A204.1 (cell line): ENCODE results near the gene BICDL1.
"Not testable (repeated sequence)": the region's sequence is repeated elsewhere in the genome, so short reads cannot be mapped to it uniquely, and the experiment has no call there.

ENCODE experiments used
- FAIRE-seq: peaks from 2 replicates; lab custom pipeline; 2012; peaks lifted over from hg19 to GRCh38; lab: Jason Lieb, UNC

BICDL1 gene, protein sequence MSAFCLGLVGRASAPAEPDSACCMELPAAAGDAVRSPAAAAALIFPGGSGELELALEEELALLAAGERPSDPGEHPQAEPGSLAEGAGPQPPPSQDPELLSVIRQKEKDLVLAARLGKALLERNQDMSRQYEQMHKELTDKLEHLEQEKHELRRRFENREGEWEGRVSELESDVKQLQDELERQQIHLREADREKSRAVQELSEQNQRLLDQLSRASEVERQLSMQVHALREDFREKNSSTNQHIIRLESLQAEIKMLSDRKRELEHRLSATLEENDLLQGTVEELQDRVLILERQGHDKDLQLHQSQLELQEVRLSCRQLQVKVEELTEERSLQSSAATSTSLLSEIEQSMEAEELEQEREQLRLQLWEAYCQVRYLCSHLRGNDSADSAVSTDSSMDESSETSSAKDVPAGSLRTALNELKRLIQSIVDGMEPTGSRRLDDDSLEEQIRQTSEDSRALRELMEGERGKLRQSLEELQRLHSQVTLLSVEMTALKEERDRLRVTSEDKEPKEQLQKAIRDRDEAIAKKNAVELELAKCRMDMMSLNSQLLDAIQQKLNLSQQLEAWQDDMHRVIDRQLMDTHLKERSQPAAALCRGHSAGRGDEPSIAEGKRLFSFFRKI

DNA sequence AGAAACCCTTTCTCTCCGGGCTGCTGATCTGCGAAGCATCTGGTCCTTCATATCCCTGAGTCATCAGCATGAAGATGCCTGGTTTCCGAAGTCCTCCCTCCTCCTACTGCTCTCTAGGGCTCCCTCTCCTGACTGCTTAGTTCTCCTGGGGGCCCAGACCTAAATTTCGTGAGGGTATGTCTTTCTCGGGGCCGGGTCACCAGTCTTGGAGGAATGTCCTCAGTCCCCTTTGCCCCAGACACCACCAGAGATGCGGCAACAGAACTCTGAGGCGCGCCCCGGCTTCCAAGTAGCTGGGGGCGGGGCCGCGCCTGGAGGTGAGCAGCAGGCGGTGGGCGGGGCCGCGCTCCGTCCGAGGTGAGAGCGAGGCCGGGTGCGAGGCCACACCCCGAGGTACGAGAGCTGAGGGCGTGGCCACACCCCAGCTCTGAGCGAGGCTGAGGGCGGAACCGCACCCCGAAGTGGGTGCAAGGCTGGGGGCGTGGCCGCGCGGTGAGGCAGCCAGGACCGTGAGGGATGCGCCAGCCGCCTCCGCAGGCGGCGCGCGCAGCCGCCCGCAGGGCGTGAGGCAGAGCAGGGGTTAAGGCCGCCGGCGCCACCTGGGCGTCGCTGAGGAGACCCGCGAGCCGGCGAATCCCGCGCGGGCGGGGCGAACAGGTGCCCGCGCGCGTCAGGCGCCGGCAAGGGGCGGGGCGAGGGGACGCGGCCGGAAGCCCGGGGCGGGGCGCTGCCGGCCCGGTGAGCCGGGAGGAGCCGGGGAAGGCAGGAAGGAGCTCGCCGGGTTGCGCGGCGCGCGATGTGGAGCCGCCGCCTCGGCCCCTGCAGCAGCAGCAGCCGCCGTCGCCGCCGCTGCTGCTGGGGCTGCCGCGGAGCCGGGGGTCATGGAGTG is at the start of gene BICDL1:
Gene BICDL1, plus strand, starts transcription at position 765 of the 889 bp plus-strand sequence. CDS start 633 bp downstream, outside the sequence.
- FAIRE-seq, result no peak

DNA sequence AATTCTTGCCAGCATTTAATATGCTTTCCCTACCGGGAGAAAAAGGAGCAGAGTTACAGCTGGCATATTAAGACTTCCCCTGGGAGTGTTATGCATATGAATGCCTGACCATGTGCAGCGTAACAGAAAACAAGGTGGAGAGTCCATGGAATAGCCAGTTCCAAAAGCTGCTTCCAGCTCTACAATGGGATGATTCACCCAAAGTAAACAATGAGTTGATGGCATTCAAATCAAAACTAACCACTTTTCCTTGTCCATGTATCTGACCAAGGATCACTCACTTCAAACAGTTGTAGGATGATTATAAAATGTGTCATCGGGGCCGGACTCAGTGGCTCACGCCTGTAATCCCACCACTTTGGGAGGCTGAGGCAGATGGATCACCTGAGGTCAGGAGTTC is 48.1 kb upstream of the BICDL1 start:
- FAIRE-seq, result no peak

DNA sequence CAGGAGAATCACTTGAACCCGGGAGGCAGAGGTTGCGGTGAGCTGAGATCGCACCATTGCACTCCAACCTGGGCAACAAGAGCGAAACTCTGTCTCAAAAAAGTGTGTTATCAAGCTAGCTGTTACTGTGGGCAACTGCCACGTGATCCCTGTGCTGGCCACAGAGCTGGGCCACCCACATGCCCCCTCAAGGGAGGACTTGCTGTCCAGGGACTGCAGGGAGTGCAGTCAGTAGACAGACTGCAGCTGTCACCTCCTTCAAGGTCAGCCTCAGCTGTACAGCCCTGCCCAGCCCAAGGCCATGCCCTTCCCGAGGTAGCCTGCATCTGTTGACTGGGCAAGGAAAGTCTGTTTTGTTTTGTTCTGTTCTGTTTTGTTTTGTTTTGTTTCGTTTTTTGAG is 46.6 kb upstream of the BICDL1 start:
- no peak for FAIRE-seq

DNA sequence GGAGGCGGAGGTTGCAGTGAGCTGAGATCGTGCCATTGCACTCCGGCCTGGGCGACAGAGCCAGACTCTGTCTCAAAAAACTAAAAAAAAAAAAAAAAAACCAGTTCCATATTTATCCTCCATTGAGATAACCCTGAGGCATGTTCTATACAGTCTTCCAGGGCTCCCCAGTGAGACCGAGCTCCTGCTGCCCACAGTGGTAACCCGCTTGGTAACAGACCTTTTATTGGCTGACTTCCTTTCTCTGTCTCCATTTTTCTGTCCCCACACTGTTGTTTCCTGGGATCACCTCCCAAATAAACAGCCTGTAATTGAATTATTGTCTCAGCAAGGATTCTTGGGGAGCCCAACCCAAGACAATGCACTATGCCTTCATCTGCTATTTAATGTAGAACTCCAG is 42.8 kb upstream of the BICDL1 start:
- no peak for FAIRE-seq

DNA sequence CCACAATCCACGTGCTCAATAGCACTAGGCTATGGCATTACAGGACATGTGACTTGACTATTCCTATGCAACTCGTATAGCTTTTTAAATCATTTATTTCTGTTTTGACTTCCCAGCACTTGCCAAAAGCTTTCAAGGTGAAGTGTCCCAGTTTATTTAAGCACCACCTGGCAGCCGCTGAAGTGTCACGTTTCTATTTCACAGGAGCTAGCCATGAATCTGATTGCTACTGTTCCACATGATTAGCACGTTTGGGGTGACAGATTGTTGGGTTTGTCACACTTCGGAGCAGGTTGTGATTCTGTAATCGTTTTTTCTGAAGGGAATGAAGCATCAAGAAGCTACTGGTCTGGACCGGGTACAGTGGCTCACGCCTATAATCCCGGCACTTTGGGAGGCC is 39.9 kb upstream of the BICDL1 start:
- no peak for FAIRE-seq

DNA sequence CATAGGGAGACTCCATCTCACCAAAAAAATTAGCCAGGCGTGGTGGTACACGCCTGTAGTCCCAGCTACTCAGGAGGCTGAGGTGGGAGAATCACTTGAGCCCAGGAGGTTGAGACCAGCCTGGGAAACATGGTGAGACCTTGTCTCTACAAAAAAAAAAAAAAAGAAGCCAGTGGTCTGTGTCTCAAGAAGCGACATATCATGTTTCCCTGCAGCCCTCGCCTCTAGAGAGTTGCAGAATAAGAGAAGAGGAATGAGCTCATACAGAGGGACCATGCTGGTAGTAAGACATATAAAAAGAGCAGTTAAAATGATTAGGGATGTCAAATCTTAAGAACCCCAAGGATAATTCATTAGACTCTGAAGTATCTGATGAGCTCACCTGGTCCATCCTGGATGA is 39.4 kb upstream of the BICDL1 start:
- FAIRE-seq, result no peak

DNA sequence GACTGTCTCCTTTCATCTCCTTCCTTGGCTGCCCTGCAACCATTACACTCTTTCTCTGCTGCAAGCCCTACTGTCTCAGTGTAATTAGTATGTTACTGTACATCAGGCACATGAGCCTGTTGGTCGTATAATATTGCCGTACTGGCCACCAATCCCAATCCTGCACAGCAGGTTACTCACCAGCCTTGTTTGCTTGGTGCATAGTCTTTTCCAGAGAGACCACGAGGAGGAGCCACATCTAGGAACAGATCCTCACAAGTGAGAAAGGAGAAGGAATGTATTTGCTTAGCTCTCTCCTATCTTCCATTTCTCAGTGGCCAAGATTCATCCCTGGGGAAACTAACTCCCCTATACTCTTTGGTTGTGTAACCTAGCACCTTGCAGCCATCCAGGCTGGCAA is 33.0 kb upstream of the BICDL1 start:
- FAIRE-seq, result no peak

DNA sequence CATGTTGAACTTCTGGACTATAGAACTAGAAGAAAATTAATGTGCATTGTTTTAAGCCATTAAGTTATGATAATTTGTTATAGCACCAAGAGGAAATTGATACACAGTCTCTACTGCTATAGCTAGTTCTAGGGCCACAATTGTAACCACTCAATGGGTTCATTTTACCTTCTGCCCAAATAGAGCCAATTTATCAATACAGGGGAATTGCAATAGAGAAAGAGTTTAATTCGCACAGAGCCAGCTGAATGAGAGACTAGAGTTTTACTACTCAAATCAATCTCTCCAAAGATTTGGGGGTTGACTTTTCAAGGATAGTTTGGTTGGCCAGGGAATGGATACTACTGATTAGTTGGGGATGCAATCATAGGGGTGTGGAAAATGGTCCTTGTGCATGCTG is 31.9 kb upstream of the BICDL1 start:
- FAIRE-seq, result no peak

DNA sequence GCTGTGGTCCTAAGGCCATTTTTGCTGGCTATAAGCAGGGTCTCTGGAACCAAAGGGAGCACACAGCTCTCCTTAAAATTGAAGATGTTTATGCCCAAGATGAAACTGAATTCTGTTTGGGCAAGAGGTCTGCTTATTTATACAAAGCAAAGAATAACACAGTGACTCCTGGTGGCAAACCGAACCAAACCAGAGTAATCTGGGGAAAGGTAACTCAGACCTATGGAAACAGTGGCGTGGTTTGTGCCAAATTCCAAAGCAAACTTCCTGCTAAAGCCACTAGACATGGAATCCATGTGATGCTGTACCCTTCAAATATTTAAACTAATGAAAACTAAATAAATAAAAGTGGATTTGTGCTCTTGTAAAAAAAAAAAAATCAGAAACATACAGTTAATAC is 29.6 kb upstream of the BICDL1 start:
- FAIRE-seq, result no peak

DNA sequence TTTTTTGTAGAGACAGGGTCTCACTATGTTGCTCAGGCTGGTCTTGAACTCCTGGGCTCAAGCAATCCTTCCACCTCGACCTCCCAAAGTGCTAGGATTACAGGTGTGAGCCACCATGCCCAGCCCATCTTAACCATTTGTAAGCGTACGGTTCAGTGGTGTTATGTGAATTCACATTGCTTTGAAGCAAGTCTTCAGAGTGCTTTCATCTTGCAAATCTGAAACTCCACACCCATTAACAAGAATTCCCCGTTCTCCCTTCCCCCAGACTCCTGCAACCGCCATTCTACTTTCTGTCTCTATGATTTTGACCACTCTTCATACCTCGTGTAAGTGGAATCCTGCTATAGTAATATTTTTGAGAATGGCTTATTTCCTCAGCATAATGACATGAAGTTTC is 24.9 kb upstream of the BICDL1 start:
- FAIRE-seq, result no peak

DNA sequence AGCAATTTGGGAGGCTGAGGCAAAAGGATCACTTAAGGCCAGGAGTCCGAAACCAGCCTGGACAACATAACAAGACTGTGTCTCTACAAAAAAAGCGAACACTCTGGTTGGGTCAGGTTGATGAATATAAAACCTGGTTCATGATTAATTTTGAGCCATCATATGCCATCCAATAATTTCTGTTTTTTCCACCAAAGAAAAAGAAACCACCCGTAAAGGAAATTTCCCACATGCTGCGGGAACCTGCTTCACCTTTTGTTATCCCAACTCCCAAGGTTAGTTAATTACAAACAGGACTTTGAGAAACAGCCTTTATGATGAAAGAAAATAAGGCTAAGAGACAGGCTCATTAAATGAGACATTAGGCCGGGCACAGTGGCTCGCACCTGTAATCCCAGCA is 24.1 kb upstream of the BICDL1 start:
- FAIRE-seq, result no peak

DNA sequence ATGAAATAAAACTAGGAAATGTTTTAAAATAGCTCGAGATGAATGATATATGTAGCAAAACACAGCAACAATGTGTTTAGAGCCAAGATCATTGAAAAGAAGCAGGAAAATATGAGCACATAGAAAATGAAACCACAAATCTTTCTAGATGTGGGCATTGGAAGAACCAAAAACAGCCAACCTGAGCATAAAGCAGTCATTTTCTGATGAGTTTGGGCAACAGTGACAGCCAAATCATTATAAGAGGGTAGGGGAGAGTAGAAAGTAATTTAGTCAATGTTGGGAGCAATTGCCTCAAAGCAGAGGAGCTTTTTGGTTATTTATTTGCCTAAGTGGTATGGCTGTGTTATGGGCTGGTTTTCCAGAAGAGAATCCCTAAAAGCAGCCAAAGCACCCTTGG is 8.8 kb upstream of the BICDL1 start:
- no peak for FAIRE-seq

DNA sequence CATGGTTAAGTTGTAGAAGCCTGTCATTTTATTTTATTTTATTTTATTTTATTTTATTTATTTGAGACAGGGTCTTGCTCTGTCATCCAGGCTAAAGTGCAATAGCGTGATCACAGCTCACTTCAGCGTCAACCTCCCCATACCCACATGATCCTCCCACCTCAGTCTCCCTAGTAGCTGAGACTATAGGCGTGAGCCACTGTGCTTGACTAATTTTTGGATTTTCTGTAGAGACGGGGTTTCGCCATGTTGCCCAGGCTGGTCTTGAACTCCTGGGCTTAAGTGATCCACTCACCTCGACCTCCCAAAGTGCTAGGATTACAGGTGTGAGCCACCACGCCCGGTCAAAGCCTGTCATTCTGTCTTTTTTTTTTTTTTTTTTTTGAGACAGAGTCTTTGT is 8.3 kb upstream of the BICDL1 start:
- FAIRE-seq, result not testable (repeated sequence)

DNA sequence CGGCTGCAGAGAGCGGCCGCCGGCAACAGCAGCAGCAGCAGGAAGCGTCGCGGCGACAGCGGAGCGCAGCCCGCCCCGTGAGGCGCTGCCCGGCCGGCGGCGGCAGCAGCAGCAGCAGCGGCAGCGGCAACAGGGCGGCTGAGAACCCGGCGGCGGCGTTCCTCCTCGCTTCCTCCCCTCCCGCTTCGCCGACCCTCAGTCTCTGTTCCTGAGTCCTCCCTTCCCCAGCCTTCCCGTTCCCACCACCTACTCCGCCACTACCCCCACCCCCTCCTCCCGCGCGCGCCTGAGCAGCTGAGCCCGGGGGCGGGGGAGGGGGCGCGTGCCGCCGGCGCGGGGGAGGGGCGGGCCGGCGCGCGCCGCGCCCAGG is 310 bp downstream of the BICDL1 start:
- no peak for FAIRE-seq

DNA sequence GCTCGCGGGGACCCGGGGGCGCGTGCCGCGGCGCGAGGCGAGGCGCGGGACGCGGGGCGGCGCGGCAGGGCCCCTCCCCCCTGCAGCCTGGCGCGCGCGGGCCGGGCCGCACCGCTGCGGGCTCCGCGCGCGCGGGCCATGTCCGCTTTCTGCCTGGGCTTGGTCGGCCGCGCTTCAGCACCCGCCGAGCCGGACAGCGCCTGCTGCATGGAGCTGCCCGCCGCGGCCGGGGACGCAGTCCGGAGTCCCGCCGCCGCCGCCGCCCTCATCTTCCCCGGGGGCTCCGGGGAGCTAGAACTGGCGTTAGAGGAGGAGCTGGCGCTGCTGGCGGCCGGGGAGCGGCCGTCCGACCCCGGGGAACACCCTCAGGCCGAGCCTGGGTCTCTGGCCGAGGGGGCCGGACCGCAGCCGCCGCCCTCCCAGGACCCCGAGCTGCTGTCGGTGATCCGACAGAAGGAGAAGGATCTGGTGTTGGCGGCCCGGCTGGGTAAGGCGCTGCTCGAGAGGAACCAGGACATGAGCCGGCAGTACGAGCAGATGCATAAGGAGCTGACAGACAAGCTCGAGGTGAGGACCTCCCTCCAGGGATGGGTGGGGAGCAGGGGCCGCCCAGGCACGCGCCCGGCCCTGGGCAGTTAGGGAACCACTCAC is 820 bp downstream of the BICDL1 start:
- FAIRE-seq, result no peak

DNA sequence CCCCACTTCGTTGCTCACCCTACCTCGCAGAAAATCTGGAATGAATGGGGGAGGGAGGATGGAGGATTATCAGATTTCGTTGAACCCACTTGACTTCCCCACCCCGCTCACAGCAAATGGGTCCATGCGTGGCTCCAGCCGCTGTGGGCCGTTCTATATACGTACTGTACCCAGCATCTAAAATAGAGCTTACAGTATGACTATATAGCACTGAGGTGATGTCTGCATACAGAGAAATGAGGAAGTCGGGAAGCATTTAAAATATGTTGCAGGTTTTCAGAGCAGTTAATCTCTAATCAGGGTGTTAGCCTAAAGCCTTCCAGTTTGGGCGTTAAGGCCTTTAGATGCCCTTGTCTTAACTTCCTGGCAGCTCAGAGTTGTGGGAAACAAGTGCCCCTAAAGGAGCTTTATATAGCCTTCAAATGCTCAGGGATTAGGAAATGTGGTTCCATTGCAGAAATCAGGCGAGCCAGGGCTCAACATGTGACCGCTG is 1.4 kb downstream of the BICDL1 start:
- FAIRE-seq, result no peak

DNA sequence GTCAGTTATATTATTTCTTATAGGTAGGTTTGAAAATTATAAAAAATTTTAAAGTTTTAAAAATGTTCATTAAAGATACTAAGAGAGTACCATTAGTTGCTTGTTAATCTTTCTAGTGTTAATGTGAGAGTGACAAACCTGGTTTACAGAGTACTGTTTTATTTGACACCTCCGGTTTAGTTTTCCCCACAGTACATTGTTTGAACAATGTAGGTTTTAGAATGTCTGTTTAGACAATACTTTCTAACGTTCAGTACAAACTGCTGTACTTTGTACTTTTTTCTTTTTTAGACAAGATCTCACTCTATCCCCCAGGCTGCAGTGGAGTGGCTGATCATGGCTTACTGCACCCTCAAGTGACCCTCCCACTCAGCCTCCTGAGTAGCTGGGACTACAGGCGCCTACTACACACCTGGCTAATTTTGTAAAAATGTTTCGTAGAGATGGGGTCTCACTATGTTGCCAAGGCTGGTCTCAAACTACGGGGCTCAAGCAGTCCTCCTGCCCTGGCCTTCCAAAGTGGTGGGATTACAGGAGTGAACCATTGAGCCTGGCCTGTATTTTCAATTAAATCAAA is 3.2 kb downstream of the BICDL1 start:
- FAIRE-seq, result peak; percentile 48

DNA sequence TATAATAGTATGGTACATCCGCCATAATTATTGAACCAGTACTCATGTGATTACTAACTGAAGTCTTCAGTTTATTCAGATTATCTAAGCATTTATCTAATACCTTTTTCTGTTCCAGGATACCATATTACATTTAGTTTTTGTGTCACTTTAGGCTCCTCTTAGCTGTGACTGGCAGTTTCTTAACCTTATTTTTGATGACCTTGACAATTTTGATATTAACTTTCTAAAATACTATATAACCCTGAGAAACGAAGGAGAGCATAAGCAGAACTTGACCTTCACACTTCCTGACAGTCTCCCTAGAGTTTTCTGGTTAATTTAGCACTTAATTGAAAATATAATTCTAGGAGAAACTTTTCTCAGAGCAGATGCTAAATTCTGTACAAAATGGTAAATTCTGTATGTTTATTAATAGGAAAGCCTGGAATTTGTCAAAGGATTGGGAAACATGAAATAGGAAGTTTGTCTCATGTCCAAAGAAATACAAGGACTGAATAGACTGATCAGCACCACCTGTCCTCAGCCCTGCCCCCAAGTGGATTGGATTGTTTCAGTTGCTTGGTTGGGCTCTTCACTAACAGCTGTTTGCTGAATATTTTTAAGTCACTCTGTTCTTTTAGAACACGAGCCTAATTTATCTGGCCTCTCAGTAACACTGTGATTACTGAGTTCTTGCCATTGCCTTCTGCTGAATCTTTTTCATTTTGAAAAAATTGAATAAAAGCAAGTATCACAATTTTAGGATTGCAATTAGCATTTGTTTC is 6.0 kb downstream of the BICDL1 start:
- FAIRE-seq, result no peak

DNA sequence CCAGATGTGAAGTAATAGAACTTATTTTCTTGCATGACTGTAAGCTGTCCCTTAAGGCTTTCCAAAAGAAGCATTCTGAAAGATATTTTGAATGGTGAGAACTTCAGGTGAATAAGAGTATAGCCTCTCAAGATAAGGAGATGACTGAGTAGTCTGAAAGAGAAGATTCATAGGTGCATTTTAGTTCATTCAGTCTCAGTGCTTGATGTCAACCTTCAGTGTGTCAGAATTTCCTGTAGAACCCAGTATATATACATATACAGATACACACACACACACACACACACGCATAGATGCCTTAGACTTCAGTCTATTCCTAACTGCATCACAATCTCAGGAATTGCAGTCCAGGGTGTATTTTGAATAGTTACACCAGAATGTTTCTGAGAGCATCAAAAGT is 7.4 kb downstream of the BICDL1 start:
- no peak for FAIRE-seq

DNA sequence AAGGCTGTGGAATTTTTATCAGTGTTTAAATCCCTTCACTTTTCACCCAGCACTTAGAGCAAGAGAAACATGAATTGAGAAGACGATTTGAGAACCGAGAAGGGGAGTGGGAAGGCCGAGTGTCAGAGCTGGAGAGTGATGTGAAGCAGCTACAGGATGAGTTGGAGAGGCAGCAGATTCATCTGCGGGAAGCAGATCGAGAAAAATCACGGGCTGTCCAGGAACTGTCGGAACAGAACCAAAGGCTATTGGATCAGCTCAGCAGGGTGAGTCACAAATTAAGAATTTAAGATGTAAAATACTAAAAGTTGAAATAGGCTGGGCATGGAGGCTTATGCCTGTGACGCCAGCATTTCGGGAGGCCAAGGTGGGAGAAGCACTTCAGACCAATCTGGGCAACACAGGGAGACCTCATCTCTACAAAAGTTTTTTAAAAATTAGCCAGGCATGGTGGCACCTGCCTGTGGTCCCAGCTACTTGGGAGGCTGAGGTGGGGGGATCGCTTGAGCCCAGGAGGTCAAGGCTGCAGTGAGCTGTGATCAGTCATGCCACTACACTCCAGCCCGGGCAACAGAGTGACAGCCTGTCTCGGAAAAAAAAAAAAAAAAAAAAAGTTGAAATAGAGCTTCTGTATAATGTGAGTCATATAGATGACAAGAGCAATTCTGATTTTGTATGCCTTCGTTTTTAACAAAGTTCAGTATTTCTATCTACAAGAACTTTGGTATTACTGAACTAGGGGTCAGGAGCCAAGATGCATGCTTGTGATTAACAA is 9.6 kb downstream of the BICDL1 start:
- no peak for FAIRE-seq
